Activated CD4-positive, CD25-positive, alpha-beta regulatory T cell treated with anti-CD3 and anti-CD28 coated beads, Interleukin-2, amount 50 U/mL, for 72 hours (primary cell): ENCODE results near the gene MTERF4.
"Not testable (repeated sequence)": the region's sequence is repeated elsewhere in the genome, so short reads cannot be mapped to it uniquely, and the experiment has no call there.

Experiments
- DNase-seq: peaks from one replicate; pipeline ENCODE4 v3.0.0; 2021

Gene MTERF4

GRCh38 chr2:241110607-241111439 lies 8.7 kb upstream of the MTERF4 start:
- DNase-seq = no peak

DNA sequence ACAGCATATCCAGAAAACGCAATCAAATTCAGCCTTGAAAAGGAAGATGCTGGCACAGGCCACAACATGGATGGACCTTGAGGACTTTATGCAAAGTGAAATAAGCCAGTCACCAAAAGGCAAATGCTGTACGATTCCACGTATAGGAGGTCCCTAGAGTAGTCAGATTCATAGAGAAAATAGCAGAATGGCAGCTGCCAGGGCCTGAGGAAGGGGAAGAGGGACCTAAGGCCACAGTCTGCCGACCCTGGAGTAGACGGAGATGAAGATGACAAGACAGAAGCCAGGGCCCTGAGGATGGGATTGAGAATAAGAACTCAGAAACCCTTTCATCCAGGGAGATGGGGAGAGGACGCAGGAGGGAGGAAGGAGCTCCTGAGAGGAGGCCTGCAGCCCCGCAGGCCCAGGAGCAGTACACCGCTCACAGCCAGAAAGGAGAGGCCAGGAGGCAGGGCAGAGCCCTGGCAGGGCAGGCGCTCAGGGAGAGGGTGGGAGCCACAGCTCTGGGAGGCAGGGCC lies 8.1 kb upstream of the MTERF4 start:
- no peak for DNase-seq

- no peak for DNase-seq
These were observed 7.4 kb upstream of the MTERF4 start for GRCh38 chr2:241109210-241110088.

DNA sequence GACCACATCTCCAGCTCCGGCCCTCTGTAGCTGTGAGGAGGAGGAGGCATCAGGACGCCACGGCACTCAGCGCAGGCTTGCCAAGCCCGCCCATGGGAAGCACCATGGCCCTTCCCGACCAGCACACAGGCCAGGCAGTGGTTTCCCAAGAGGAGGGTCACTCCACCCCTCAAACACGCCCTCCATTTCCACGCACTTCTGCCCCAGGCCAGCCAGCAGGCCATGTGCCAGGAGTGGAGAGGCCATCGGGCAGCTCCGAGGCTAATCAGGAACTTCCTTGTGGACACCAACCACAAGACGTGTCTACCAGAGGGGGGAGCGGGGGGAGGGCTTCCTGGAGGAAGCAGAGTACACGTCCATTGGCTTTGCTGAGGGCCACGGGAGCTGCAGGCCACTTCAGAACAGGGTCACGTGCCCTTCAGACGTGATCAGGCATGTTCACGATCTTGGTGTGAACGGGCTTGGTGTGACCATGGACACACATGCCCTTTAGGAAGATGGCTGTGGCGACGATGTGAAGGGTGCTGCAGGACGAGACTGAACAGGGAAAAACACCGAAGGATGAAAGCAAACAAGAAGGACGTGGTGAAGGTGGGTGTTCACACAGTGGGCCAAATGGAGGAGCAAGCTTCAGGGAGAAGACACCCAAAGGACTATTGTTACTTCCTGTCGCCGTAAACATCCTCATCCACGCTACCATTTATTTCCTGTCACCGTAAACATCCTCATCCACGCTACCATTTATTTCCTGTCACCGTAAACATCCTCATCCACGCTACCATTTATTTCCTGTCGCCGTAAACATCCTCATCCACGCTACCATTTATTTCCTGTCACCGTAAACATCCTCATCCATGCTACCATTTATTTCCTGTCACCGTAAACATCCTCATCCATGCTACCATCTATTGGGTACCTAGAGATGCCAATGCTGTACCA lies 6.5 kb upstream of the MTERF4 start:
- peak; percentile 14 for DNase-seq

DNA sequence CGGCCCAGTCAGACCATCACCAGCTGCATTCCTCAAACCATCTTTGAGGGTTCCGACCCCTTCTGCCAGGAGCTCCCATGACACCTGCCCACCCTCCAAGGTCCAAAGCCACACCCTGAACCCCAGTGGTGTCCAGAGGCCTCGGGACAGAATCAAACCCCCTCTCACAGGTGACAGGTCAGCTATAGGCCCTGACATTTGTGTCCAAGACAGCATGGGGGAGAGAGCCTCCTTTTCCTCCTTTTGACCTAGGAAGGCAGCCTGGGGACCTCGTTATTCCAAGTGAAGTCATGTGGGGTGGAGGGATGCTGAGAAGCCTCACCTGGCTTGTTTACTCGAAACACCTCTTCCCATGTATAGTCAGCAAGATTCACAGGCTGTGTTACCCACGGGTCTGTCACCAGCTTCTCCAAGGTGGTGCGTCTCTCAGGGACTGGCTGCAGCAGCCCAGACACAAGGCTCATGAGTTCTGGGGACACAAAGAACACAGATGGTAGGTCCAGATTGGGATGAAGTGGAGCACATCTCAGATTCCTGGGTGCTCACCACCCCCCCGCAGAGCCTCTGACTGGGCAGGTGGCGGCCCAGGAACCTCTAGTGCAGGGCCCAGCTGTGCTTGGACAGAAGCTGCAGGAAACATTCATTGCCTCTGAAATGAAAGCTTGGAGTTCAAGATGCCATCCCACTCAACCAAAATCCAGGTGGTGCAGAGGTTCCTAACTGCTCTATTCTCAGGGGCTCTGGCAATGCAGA lies 5.1 kb upstream of the MTERF4 start:
- DNase-seq = no peak

GRCh38 chr2:241105641-241106040 lies 3.6 kb upstream of the MTERF4 start:
- DNase-seq = no peak

DNA sequence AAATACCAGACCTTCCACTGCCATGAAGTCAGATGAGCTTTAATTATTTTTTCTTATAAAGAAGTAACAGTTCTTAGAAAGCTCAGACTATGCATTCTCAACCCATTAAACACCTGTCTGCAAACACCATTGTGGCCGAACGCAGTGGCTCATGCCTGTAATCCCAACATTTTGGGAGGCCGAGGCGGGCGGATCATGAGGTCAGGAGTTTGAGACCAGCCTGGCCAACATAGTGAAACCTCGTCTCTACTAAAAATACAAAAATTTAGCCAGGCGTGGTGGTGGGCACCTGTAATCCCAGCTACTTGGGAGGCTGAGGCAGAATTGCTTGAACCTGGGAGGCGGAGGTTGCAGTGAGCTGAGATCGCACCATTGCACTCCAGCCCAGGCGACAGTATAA lies 2.5 kb upstream of the MTERF4 start:
- DNase-seq = not testable (repeated sequence)

DNA sequence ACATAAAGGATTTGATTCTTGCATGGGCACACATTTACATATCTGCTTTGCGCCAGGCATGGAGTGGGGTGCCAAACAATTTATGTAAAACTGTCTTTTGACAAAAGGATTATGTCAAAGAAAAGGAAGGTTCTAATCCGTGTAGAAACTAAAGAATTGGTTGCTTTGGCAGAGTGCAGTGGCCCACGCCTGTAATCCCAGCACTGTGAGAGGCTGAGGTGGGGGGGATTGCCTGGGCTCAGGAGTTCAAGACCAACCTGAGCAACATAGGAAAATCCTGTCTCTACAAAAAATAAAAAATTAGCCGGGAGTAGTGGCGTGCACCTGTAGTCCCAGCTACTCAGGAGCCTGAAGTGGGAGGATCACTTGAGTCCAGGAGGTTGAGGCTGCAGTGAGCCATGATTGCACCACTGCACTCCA lies 1.1 kb upstream of the MTERF4 start:
- no peak for DNase-seq

DNA sequence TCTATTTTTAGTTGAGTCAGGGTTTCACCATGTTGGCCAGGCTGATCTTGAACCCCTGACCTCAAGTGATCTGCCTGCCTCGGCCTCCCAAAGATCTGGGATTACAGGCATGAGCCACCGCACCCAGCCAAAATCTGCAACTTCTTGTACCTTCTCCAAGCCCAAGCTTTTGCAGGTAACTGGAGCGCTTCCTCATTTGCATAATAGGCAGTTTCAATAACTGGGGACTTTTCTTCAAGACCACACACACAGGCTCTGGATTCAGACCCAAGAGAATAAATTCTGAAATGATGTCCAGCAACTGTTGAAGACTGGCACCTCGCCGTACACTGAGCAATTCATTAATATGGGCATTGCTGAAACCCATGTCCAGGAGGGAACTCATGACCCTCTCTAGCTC lies 2.8 kb downstream of the MTERF4 start:
- DNase-seq = no peak

DNA sequence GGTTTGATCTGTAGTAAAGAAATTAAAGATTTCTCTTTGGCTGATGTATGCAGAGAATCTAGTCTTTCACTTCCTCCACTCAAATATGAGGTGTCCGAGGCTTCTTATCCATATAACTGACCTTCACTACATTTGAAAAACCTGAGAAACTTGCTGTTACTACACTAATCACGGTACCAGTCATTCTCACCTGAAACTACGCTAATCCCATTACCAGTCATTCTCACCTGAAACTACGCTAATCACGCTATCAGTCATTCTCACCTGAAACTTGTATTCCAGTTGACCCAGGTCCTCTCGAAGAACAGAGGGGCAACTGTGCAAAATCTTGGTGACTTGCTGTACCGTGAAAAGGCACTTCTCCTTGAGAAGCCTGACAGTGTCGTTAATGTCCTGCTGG lies 5.1 kb downstream of the MTERF4 start:
- no peak for DNase-seq

- DNase-seq = no peak
These were observed 6.3 kb downstream of the MTERF4 start for GRCh38 chr2:241095594-241096290.

- DNase-seq = no peak
These were observed 7.1 kb downstream of the MTERF4 start for GRCh38 chr2:241094924-241095420.

DNA sequence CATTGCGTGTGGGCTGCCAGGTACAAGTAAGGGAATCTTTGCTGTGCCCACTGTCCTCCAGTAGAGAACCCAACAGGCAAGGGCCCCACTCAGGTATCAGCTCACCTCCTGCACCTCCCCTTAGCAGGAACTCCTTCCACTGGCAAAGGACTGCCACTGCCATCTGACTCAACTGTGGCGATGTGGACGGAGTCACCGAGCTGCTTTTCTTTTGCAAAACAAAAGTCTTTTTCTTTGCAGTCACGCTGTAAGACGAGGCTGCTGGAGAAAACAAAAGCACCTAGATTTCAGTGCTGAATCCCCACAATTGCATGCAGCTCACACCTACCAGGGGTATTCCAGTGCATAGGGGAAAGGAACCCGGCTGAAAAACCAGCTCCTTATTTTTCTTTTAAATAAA lies 7.9 kb downstream of the MTERF4 start:
- no peak for DNase-seq

- DNase-seq = not testable (repeated sequence)
These were observed 8.8 kb downstream of the MTERF4 start for GRCh38 chr2:241093133-241093781.

DNA sequence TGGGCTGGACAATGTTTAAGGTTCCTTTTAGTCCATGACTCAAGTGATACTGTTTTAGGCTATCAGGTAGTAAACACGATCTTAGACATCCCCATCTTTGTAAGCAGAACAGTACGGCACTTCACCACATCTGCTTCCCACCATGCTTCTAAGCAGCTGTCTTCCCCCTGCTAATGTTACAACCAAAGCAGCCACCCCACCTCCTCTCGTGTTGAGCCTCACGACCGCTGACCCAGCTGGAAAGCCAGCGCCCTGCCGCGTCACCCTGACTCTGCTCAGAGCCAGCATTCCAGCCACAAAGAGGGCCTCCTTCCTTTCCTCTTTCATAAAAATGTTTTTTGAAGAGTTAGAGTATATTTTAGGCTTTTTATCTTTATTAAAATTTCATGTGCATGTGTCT lies 9.4 kb downstream of the MTERF4 start:
- DNase-seq = no peak

- no peak for DNase-seq
These were observed 10.2 kb downstream of the MTERF4 start for GRCh38 chr2:241091734-241092445.

DNA sequence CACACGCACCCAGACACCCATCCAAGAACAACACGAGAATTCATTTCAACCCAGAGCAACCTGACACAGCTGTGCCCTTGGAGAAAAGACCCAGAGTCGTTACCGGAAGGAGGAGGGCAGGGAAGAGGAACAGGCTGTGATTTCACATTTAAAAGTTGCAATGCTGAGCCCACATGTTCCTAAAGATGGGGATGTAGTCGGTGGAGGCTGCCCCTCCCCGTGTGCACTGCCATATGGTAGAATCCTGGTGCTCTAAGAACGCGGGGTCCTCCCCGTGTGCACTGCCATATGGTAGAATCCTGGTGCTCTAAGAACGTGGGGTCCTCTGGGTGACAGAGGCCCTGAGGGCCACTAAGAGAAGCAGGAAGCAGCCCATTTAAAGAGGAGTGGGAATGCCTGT lies 10.9 kb downstream of the MTERF4 start:
- no peak for DNase-seq

- no peak for DNase-seq
These were observed 13.0 kb downstream of the MTERF4 start for GRCh38 chr2:241088791-241089732.

DNA sequence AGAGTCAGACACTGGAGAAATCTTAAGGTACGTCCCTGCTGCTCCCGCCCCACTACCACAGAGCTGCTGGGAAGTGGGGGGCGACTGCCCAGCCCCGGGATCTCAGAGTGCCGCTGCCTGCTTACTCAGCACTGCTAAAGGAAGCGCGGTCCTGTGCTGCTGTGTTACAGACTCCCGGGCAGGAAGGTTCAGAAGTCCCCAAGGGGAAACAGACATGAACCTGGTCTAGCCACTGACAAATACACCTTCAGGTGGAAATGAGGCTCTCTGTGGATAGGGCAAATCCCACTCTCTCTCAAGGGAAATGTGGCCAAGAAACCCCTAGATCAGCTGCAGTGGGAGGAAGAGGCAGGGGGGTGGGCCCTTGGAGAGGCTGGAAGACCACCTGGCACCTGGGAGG lies 13.7 kb downstream of the MTERF4 start:
- DNase-seq = no peak
